ENCODE results near the gene TNNC2.

DNA sequence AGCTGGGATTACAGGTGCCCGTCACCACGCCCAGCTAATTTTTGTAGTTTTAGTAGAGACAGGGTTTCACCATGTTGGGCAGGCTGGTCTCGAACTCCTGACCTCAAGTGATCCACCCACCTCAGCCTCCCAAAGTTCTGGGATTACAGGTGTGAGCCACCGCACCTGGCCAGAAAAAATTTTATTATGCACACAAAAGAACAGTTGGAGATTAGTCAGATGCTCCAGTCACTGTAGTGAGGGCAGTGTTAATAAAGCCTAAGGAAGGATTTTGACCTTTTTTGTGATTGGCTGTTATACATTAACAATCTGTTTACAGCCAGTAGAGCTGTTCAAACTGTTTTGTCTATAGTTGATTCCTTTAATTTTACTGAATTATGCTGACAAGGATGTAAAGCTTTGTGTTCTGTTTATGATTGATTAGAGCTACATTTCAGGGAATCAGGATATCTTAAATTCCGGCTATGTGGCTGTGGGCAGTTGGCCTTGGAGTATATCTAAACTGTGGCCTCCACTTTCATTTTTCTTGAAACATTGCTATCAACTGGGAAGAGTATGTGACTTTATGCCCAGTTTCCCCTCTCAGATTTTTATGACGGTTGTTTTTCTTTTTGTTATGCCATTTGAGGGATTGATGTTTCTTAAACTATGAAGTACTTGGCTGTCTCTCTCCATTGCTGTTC, 40.2 kb upstream of the TNNC2 start:
- TF ChIP-seq, protein P1, sequence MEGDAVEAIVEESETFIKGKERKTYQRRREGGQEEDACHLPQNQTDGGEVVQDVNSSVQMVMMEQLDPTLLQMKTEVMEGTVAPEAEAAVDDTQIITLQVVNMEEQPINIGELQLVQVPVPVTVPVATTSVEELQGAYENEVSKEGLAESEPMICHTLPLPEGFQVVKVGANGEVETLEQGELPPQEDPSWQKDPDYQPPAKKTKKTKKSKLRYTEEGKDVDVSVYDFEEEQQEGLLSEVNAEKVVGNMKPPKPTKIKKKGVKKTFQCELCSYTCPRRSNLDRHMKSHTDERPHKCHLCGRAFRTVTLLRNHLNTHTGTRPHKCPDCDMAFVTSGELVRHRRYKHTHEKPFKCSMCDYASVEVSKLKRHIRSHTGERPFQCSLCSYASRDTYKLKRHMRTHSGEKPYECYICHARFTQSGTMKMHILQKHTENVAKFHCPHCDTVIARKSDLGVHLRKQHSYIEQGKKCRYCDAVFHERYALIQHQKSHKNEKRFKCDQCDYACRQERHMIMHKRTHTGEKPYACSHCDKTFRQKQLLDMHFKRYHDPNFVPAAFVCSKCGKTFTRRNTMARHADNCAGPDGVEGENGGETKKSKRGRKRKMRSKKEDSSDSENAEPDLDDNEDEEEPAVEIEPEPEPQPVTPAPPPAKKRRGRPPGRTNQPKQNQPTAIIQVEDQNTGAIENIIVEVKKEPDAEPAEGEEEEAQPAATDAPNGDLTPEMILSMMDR (IDR thresholded peaks at IDR 0.05), result no peak
- no peak for TF ChIP-seq POLR2A (IDR thresholded peaks at IDR 0.05)

All from Peyer's patch (tissue), 4 donors.